GM19239 (cell line): Measurements from ENCODE around the gene KCNN3.

Experiments used
- DNase-seq: peaks from one replicate; pipeline ENCODE4 v3.0.0; 2011; ENCODE audit warnings: low spot score; ENCODE audit not compliant: insufficient read length
- FAIRE-seq: peaks from 2 replicates; lab custom pipeline; 2011; peaks lifted over from hg19 to GRCh38; lab: Jason Lieb, UNC

KCNN3 gene

GRCh38 chr1:154863315-154864174, 6.5 kb downstream of the KCNN3 start:
- DNase-seq (no peak), FAIRE-seq (peak; percentile 100)

DNA sequence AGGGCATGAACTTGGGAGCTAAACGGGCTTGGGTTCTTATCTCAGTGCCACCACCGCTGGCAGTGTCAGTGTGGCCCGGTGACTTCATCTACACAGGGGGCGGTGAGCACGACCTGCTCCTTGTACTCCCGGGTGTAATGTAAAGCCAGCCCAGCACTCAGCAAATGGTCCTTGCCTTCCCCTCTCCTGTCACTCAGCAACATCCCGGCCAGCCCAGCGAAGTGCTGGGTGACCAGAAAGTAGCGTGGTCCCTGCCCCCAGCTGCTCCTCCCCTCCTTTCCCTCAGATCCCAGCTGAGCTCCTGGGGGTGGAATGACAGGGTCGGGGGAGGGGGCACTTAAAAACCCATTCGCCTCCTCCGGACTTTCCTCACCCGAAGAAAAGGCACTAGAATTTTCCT, 7.2 kb downstream of the KCNN3 start:
- FAIRE-seq: no peak

DNA sequence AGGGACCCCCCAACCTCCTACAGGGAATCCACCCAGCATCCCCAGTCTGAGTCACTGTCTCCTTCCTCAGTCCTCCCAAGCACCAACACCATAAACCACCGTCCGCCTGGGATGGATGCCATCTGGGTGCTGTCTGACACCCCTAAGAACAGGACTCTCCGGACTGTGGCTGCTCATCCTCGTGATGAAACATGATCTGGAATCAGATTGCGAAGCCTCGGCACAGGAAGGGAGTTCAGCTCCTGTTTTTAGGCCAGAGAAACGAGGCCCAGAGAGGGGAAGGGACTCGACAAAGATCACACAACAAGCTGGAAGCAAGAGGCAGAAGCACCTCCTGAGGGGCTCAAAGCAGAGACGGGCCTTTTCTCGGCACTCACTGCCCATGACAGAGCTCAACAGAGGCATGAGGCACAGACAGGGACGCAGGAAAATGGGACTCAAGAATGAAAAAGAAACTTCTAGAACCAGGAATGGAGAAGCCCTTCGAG, 8.4 kb downstream of the KCNN3 start:
- DNase-seq: no peak
- FAIRE-seq: peak; percentile 70

More for the DNA sequence above, 7.2 kb downstream of the KCNN3 start:
- DNase-seq: no peak

DNA sequence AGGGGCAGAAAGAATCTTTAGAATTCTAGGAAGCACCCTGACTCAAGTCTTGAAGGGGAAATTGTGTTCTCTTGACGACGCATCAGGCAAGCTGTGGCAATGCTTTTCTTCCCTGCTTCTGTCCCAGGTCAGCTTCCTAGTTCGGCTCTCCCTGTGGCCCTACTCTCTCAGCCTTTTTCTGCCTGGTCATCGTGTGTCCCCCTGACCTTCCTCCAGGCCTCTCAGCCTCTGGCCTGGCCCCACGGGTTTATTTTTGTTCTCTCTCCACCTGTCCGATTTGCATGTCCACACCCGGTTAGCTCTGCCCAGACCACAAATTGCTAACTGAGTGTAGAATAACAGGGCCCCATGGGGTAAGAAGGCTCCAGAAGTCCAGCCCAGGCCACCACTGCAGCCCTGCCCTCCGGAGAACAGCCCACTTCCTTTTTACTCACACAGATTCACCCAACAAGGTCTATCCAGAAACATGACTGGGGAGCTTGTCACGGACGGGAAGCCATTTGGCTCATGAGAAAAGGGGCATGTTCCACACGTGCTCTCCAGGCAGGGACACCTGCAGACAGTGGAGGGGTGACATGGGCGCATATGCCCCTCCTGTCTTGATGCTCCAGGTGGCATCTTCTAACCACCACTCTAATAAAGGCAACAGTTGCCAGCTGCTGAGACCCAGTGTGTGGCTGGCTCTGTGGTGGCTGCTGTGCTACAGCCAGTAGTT, 9.8 kb downstream of the KCNN3 start:
- FAIRE-seq (peak; percentile 98), DNase-seq (peak; percentile 40)

GRCh38 chr1:154859786-154860155, 10.3 kb downstream of the KCNN3 start:
- DNase-seq (no peak), FAIRE-seq (no peak)

GRCh38 chr1:154859151-154859785, 10.8 kb downstream of the KCNN3 start:
- FAIRE-seq: no peak

DNA sequence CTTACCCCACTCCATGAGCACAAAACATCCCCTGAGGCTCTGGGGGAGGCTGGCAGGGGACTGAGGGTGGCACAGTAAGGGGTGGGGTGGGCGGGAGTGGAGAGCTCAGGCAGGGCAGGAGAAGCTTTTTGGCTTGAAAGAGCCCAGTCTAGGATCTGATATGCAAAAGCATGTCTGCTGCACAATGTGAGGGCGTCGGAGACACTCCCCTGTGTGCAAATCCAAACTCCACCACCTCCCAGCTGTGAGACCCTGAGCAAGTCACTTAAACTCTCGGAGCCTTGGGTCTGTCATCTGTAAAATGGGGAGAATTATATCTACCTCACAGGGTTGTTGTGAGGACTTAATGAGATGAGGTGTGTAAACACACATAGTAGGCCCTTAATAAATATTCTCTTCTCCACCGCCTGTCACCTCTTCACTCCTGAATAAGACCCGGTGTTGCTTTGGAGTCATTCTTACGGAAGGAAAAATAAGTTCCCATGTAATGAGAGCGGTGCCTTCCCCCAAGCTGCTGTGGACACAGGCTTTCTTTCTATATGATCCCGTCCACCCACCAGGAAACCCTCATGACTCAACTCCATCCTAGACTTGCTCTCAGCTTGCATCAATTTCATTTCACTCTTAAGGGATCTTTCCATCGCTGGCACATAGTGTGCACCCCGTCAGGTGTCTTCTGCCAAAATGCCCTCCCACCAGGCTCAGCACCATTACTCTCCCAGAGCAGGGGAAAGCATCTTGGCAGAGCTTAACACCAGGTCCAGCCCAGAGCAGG, 12.5 kb downstream of the KCNN3 start:
- DNase-seq: no peak
- peak; percentile 88 for FAIRE-seq

More at GRCh38 chr1:154859151-154859785, 10.8 kb downstream of the KCNN3 start:
- no peak for DNase-seq

DNA sequence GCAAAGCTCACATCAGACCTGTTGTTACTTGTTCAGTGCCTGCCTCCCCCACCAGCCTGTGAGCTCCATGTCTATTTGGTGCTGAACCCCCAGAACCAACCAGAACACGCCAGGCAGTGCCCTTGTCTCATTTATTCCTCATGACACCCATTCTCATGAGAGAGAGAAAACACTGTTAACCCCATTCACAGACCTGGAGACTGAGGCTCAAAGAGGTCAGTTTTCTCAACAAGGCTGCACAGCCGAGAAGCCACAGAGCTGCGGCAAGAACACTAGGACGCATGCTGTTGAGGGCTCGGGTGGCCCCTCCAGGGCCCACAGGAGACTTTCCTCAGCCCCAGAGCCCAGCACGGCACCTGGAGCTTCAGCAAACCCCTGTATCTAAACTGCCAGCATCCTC, 13.1 kb downstream of the KCNN3 start:
- no peak for DNase-seq
- no peak for FAIRE-seq

GRCh38 chr1:154856544-154856943, 13.5 kb downstream of the KCNN3 start:
- DNase-seq (no peak), FAIRE-seq (peak; percentile 71)

GRCh38 chr1:154856049-154856448, 14.0 kb downstream of the KCNN3 start:
- FAIRE-seq (no peak), DNase-seq (no peak)

DNA sequence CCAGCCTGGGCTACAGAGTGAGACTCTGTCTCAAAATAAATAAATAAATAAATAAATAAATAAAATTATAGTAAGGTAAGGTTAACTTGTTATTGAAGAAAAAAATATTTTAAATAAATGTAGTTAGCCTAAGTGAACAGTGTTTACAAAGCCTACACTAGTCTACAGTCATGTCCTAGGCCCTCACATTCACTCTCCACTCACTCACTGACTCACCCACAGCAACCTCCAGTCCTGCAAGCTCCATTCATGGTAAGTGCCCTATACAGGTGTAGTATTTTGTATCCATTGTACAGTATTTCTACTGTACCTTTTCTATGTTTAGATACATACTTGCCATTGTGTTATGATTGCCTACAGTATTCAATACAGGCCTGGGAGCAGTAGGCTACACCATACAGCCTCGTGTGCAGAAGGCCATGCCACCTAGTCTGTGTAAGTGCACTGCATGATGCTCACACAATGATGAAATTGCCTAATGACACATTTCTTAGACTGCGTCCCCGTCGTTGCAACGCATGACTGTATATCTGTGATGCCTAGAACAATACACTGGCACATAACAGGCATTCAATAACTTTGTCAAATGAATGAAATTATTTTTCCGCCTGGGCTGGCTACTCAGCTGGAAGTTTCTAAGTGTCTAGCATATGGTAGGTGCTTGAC, 14.8 kb downstream of the KCNN3 start:
- peak; percentile 39 for FAIRE-seq
- DNase-seq: no peak

DNA sequence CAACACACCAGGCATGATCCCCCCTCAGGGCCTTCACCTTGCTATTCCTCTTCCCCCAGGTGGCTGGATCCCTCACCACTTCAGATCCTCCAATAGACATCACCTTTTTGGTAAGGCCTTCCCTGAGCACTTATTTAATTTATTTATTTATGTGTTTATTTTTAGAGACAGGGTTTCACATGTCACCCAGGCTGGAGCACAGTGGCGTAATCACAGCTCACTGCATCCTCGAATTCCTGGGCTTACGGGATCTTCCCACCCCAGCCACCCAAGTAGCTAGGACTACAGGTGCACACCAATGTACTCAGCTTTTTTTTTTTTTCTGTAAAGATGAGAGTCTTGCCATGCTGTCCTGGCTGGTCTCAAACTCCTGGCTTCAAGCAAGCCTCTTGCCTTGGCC, 17.2 kb downstream of the KCNN3 start:
- DNase-seq (no peak), FAIRE-seq (peak; percentile 47)

- FAIRE-seq: no peak
- no peak for DNase-seq
These were observed 18.5 kb downstream of the KCNN3 start for GRCh38 chr1:154851392-154852177.

DNA sequence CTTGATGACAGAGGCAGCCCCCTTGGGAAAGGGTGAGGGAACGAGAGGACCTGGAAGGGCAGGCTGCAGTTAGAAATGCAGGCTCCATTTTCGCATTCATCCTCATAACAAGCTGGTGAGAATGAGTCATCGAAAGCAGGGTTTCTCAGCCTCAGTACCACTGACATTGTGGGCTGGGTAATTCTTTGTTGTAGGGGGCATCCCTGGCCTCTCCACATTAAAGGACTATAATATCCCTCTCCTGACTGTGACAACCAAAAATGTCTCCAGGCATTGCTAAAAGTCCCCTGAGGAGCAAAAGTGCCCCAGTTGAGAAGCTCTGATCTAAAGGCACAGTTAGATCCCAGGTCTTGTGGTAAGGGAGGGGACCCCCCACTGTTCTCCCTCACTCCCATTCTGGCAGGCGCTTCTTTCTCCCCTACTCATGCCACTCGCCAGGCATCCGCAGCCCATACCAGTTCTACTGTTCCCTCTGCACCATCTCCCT, 20.4 kb downstream of the KCNN3 start:
- peak; percentile 93 for FAIRE-seq

DNA sequence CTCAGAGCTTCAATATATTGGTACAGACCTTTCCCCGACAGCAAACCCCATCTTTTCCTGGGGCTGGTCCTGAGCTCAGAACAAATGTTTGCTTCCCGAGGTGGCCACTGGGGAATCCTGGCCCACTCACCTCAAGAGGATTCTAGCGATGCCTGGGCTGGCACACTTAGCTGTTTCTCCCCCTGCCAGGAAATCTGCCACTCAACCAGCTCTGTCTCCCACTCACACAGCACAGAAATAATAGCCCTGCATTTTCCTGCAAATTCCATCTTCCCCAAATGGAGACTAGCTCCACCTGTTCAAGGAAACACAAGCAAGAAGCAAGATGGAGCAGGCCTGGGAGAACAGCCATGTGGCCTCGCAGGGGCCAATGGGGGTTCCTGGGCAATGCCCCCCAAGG, 21.1 kb downstream of the KCNN3 start:
- FAIRE-seq: no peak
- no peak for DNase-seq

More for the DNA sequence above, 20.4 kb downstream of the KCNN3 start:
- DNase-seq: no peak

- DNase-seq (no peak), FAIRE-seq (no peak)
These were observed 22.2 kb downstream of the KCNN3 start for GRCh38 chr1:154847891-154848290.

DNA sequence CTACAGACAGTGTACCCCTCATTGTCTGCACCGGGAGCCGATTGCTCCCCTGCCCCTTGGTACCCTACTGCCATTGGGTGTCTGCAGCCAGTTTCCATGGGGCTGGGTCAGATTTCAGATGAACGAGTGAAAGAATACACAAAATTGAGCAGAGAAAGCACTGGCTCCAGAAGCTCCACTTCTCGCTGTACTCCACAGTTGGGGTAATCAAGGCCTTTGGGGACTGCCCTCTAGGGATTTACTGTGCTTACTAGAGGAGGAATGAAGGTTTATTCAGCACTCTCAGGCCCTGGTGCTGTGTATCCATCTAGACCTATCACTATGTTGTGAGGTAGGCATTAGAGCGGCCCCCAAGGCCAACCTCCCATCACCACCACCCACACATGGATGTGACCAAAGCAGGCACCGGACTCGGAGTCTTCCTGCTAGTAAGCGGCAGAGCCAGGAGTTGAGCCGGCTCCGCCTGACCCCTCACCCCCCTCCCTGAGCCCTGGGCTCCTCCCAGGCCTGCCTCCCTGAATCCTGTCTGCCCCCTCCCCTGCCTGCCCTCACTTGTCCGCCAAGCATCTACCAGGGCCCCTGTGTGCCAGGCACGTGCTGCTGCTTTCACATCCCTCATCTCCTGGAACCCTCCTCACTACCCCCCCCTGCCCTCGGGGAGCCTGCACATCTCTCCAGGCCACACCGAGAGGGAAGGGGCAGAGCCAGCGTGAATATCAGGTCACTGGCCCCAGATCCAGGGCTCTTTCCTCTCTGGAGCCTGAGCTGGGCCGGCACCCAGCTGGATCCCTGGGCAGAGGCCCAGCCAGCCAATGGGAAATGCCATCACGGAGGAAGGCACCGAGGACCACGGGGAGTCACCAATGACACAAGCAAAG, 23.3 kb downstream of the KCNN3 start:
- DNase-seq: no peak
- FAIRE-seq: no peak

DNA sequence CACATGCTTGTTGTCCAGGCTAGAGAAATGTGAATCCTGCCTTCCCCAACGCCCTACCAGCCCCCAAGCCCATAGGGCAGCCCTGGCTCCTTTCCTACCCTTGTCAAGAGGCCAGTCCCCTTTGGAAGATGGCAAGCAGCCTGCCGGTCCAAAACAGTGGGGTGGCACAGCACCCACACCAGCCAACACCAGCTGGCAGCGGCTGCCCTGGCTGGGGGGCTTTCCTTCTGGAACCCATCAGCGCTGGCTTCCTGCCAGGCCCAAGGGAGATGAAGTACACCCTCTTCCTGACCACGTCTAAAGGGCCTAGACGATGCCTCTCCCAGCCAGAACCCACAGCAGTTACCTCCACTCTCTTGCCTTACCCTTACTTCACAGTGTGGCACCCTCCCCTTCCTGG, 24.2 kb downstream of the KCNN3 start:
- FAIRE-seq (peak; percentile 55), DNase-seq (no peak)
